Liver (tissue), 3 donors: Measurements from ENCODE around the gene KDM4C.

ENCODE experiments used
- CTCF ChIP-seq: fragments of 150-350 bp; IDR thresholded peaks from 2 replicates; pipeline ENCODE4 v1.5.1; 2017; ENCODE audit warnings: improper control_type of control experiment, low read depth, low read length; ENCODE audit not compliant: missing input control
- MAX ChIP-seq: IDR thresholded peaks from 2 replicates; pipeline ENCODE4 v1.6.1; 2016; ENCODE audit warnings: antibody characterized with exemption
- SP1 ChIP-seq: IDR thresholded peaks from 2 replicates; pipeline ENCODE4 v1.6.1; 2018; ENCODE audit warnings: antibody characterized with exemption, mild to moderate bottlenecking
- ZBTB33 ChIP-seq: IDR thresholded peaks from 2 replicates; pipeline ENCODE4 v1.6.1; 2016; ENCODE audit warnings: antibody characterized with exemption
- donor health status: healthy.
- donor health status: healthy.

- TF ChIP-seq CTCF (no peak), SP1 (no peak), MAX (no peak), ZBTB33 (no peak)
Observed at GRCh38 chr9:7053903-7054302, 296.1 kb downstream of the KDM4C start.
